HG03280 (cell line): ENCODE results near the gene UBE2L5.

ENCODE experiments used
- ATAC-seq: cut with Tn5 transposase; IDR thresholded peaks from one replicate; pipeline ENCODE4 v1.9.1; 2021; ENCODE audit warnings: mild to moderate bottlenecking, moderate library complexity; ENCODE audit not compliant: unreplicated experiment

UBE2L5 gene

GRCh38 chr13:30422054-30422839 is at the start of gene UBE2L5:
Gene UBE2L5 (plus strand): TSS chr13:30422493. CDS start chr13:30427991, 5,498 bp downstream.
- ATAC-seq = peak; percentile 75

- ATAC-seq = no peak
These were observed 48.6 kb upstream of the UBE2L5 start for GRCh38 chr13:30373727-30374126.

GRCh38 chr13:30375265-30375835 is 46.9 kb upstream of the UBE2L5 start:
- ATAC-seq = no peak

- ATAC-seq = peak; percentile 50
These were observed 45.6 kb upstream of the UBE2L5 start for GRCh38 chr13:30376426-30377311.

- ATAC-seq = no peak
These were observed 45.0 kb upstream of the UBE2L5 start for GRCh38 chr13:30377312-30377685.

GRCh38 chr13:30378191-30378590 is 44.1 kb upstream of the UBE2L5 start:
- no peak for ATAC-seq

- ATAC-seq = no peak
These were observed 41.2 kb upstream of the UBE2L5 start for GRCh38 chr13:30381049-30381448.

GRCh38 chr13:30382836-30383525 is 39.3 kb upstream of the UBE2L5 start:
- ATAC-seq = no peak

- ATAC-seq = no peak
These were observed 33.6 kb upstream of the UBE2L5 start for GRCh38 chr13:30388406-30389283.

GRCh38 chr13:30391956-30392680 is 30.2 kb upstream of the UBE2L5 start:
- no peak for ATAC-seq

- ATAC-seq = no peak
These were observed 29.6 kb upstream of the UBE2L5 start for GRCh38 chr13:30392681-30393045.

GRCh38 chr13:30394751-30395191 is 27.5 kb upstream of the UBE2L5 start:
- ATAC-seq = peak; percentile 67

GRCh38 chr13:30395192-30396158 is 26.8 kb upstream of the UBE2L5 start:
- peak; percentile 60 for ATAC-seq

GRCh38 chr13:30396434-30397075 is 25.7 kb upstream of the UBE2L5 start:
- ATAC-seq = no peak

- ATAC-seq = no peak
These were observed 23.7 kb upstream of the UBE2L5 start for GRCh38 chr13:30398601-30399072.

GRCh38 chr13:30400376-30400775 is 21.9 kb upstream of the UBE2L5 start:
- no peak for ATAC-seq

- no peak for ATAC-seq
These were observed 20.9 kb upstream of the UBE2L5 start for GRCh38 chr13:30401347-30401746.

GRCh38 chr13:30403456-30403855 is 18.8 kb upstream of the UBE2L5 start:
- no peak for ATAC-seq
